Cardiac muscle cell (in vitro differentiated cells and primary cell): Measurements from ENCODE around the gene CDKN2AIPNL. TPM values are rescaled to one million over a fixed set of nuclear protein-coding genes. Genes with fewer than 3 reads are reported as not detected.
"Not testable (repeated sequence)": the region's sequence is repeated elsewhere in the genome, so short reads cannot be mapped to it uniquely, and the experiment has no call there.

Source experiments
- DNase-seq, 2 donors: peaks; one replicate each; pipeline versions ENCODE4 v3.0.0 to v3.0.0-alpha.2; 2010 to 2017; ENCODE audit warnings: low read depth in 1 of 2, low spot score in 1 of 2
- H3K27ac ChIP-seq: fragments of 200-600 bp; sonication (generic); 2 replicates; pipeline ENCODE4 v1.5.1; 2016
- H3K27me3 ChIP-seq: fragments of 200-600 bp; sonication (generic); 2 replicates; pipeline ENCODE4 v1.6.0; 2016; ENCODE audit warnings: control low read depth
- H3K36me3 ChIP-seq: fragments of 200-600 bp; sonication (generic); 2 replicates; pipeline ENCODE4 v1.5.1; 2016; ENCODE audit warnings: control low read depth
- H3K4me1 ChIP-seq: fragments of 200-600 bp; sonication (generic); 2 replicates; pipeline ENCODE4 v1.8.1; 2017; ENCODE audit warnings: low read depth, mild to moderate bottlenecking, mixed run types
- H3K4me3 ChIP-seq: fragments of 200-600 bp; sonication (generic); 2 replicates; pipeline ENCODE4 v1.5.1; 2016; ENCODE audit warnings: mild to moderate bottlenecking
- H3K9me3 ChIP-seq: fragments of 200-600 bp; sonication (generic); 2 replicates; pipeline ENCODE4 v1.5.1; 2017; ENCODE audit warnings: low read depth, mild to moderate bottlenecking, control low read depth
- polyA plus RNA-seq: library from polyadenylated mRNA; unstranded; fragments of >200 nt; fragmentation: Nextera tagmentation; extraction: Ambion mirVana; gene quantifications from 2 replicates; pipeline ENCODE4 v1.2.1, GENCODE V29; 2016
- total RNA-seq: library from RNA; depleted of rRNA; stranded (reverse); fragments of >200 nt; gene quantifications from 2 replicates; pipeline ENCODE4 v1.2.3, GENCODE V29; 2016
- TF ChIP-seq, protein P1 (sequence below): IDR thresholded peaks from 2 replicates; pipeline ENCODE4 v1.5.1; 2012; ENCODE audit warnings: low read depth, mild to moderate bottlenecking, low read length

CDKN2AIPNL gene
- total and polyA plus RNA-seq, 2 experiments from 2014 or later = 32.0 to 68.7 TPM

DNA sequence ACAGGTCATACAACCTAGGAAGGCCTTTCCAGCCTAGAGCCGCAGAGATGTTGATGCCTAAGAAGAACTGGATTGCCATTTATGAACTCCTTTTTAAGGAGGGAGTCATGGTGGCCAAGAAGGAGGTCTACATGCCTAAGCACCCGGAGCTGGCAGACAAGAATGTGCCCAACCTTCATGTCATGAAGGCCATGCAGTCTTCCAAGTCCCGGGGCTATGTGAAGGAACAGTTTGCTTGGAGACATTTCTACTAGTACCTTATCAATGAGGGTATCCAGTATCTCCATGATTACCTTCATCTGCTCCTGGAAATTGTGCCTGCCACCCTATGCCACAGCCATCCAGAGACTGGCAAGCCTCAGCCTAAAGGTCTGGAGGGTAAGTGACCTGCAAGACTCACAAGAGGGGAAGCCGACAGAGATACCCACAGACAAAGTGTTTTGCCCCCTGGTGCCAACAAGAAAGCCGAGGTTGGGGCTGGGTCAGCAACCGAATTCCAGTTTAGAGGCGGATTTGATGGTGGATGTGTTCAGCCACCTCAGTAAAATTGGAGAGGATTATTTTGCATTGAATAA is 11.2 kb upstream of the CDKN2AIPNL start:
- DNase-seq = no peak
- Histone ChIP-seq H3K36me3 (no peaks in the 10 kb centered on the region), H3K4me1 (no peaks in the 10 kb centered on the region), H3K4me3 (no peak overlapping the region), H3K9me3 (no peaks in the 10 kb centered on the region), H3K27ac (no peak overlapping the region), H3K27me3 (no peaks in the 10 kb centered on the region)
- TF ChIP-seq, protein P1, sequence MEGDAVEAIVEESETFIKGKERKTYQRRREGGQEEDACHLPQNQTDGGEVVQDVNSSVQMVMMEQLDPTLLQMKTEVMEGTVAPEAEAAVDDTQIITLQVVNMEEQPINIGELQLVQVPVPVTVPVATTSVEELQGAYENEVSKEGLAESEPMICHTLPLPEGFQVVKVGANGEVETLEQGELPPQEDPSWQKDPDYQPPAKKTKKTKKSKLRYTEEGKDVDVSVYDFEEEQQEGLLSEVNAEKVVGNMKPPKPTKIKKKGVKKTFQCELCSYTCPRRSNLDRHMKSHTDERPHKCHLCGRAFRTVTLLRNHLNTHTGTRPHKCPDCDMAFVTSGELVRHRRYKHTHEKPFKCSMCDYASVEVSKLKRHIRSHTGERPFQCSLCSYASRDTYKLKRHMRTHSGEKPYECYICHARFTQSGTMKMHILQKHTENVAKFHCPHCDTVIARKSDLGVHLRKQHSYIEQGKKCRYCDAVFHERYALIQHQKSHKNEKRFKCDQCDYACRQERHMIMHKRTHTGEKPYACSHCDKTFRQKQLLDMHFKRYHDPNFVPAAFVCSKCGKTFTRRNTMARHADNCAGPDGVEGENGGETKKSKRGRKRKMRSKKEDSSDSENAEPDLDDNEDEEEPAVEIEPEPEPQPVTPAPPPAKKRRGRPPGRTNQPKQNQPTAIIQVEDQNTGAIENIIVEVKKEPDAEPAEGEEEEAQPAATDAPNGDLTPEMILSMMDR = no peak

DNA sequence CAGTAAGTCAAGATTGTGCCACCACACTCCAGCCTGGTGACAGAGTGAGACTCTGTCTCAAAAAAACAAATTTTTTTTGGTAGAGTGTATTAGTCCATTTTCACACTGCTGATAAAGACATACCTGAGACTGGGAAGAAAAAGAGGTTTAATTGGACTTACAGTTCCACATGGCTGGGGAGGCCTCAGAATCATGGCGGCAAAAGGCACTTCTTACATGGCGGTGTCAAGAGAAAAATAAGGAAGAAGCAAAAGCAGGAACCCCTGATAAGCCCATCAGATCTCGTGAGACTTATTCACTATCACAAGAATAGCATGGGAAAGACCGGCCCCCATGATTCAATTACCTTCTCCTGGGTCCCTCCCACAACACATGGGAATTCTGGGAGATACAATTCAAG is 9.4 kb upstream of the CDKN2AIPNL start:
- not testable (repeated sequence) for H3K4me3 ChIP-seq, H3K27ac ChIP-seq, H3K36me3 ChIP-seq, DNase-seq, H3K27me3 ChIP-seq, H3K9me3 ChIP-seq, H3K4me1 ChIP-seq

DNA sequence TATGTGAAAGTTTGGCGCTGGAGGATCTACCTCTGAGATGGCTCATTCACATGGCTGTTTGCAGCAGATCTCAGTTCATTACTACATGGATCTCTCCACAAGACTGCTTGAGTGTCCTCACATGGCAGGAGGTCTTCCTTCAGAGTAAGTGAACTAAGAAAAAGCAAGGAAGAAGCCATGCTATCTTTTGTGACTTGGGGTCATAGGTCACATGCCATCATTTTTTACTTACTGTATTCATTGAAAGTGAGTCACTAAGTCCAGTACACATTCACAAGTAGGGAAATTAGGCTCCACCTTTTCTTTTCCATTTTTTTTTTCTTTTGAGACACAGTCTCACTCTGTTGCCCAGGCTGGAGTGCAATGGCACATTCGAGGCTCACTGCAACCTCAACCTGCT is 8.7 kb upstream of the CDKN2AIPNL start:
- Histone ChIP-seq H3K4me3 (no peak overlapping the region), H3K27ac (no peak overlapping the region), H3K36me3 (no peaks in the 10 kb centered on the region), H3K4me1 (no peaks in the 10 kb centered on the region), H3K27me3 (no peaks in the 10 kb centered on the region), H3K9me3 (no peaks in the 10 kb centered on the region)
- DNase-seq = peak in 1 of 2 donors; percentile 10
- TF ChIP-seq, protein P1 = no peak

- Histone ChIP-seq H3K36me3 (no peaks in the 10 kb centered on the region), H3K27me3 (no peaks in the 10 kb centered on the region), H3K9me3 (no peaks in the 10 kb centered on the region), H3K4me1 (no peaks in the 10 kb centered on the region), H3K27ac (no peak overlapping the region), H3K4me3 (no peak overlapping the region)
- TF ChIP-seq, protein P1 = no peak
- DNase-seq = no peak
Observed at GRCh38 chr5:134418958-134419357, 7.3 kb upstream of the CDKN2AIPNL start.

GRCh38 chr5:134417707-134418106 is 6.0 kb upstream of the CDKN2AIPNL start:
- H3K4me3 ChIP-seq = no peak overlapping the region
- TF ChIP-seq, protein P1 = no peak
- H3K36me3 ChIP-seq = no peaks in the 10 kb centered on the region
- H3K27ac ChIP-seq = no peak overlapping the region
- H3K4me1 ChIP-seq = no peaks in the 10 kb centered on the region
- no peaks in the 10 kb centered on the region for H3K27me3 ChIP-seq
- no peak for DNase-seq
- no peaks in the 10 kb centered on the region for H3K9me3 ChIP-seq

DNA sequence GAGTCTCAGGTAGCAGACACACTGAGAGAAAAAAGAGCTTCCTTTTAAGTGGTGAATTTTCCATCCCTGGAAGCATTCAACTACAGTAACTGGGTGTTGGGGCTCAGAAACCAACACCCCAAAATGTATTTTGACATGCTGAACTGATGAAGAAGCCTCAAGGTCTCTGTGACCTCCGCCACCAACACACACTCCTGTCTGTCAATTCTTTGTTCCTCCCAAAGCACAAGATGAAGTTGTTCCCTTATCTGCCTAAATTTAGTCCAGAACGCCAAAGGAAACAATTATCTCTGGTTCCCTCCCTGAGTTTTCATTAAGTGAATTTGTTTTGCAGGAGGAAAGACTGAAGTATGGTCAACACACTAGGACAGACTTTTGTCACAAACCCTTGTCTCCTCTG is 1.4 kb upstream of the CDKN2AIPNL start:
- H3K9me3 ChIP-seq = no peaks in the 10 kb centered on the region
- TF ChIP-seq, protein P1 = no peak
- no peaks in the 10 kb centered on the region for H3K27me3 ChIP-seq
- H3K4me1 ChIP-seq = peaks cover 9% of the 10 kb centered on the region
- no peak for DNase-seq
- H3K36me3 ChIP-seq = no peaks in the 10 kb centered on the region
- H3K27ac ChIP-seq = no peak overlapping the region
- H3K4me3 ChIP-seq = no peak overlapping the region
